Measurements from ENCODE around the gene SYNPO. TPM values are rescaled to one million over a fixed set of nuclear protein-coding genes. Genes with fewer than 3 reads are reported as not detected.

Gene SYNPO
- polyA plus RNA-seq, 1 of the 3 experiments (the other 2 are of a cell fraction): 5.1 TPM

DNA sequence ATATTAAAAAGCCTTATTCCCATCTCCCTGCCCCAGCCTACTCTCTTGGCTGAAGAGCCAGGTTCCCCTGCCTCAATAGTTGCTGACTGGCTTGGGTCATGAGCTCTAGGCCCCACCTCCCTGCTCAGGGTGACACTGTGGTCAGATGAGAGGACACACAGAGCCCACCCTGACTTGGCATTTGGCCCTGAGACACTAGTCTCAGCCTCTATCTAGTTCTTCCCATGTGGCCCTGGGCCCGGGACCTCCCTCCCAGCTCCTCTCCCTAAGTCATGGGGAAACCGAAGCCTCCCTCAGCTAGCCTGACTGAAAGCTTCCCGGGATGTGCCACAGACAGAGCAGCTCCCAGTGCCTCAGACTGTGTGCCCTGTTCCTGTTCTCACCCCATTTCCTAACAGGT, 14.8 kb downstream of the SYNPO start:
- Histone ChIP-seq H3K9me2 (no peaks in the 10 kb centered on the region), H3K9me3 (no peaks in the 10 kb centered on the region), H3F3A (replicated peaks; ENCODE audit: insufficient read depth) (no peaks in the 10 kb centered on the region), H3K36me3 (replicated peaks in 1 of 2; ENCODE audit: control insufficient read depth in 1 of 2, insufficient read depth in 2 of 2, low read length in 1 of 2) (peaks cover 0 to 15% of the 10 kb centered on the region in 2 experiments), H2AFZ (ENCODE audit: low read depth) (no peak overlapping the region), H3K27me3 (ENCODE audit: insufficient read depth) (no peaks in the 10 kb centered on the region), H3K4me1 (ENCODE audit: control insufficient read depth in 1 of 2, insufficient read depth in 2 of 2, low read depth in 1 of 2, low read length in 1 of 2) (peaks cover 9 to 58% of the 10 kb centered on the region in 2 experiments), H4K20me1 (ENCODE audit: insufficient read depth) (no peaks in the 10 kb centered on the region; the same call in 1 of the 2 replicates), H3K9ac (no peak overlapping the region), H3K4me2 (no peak overlapping the region), H3K79me2 (ENCODE audit: insufficient read depth) (no peaks in the 10 kb centered on the region), H3K4me3 (ENCODE audit: low read depth in 2 of 2, low read length in 1 of 2) (no peak overlapping the region), H3K27ac (ENCODE audit: low read depth in 2 of 2, low read length in 1 of 2) (no peak overlapping the region)
- no peak for DNase-seq
- CTCF ChIA-PET: interaction anchor here (0.8 to 12.2 kb wide), 12 partner anchors 8 to 196 kb away, joined by 3 to 160 read pairs (median 6); partner anchors contain the start of genes DCTN4 and RBM22
- TF ChIP-seq ELF1 (IDR thresholded peaks at IDR 0.05): no peak
- TF ChIP-seq EZH2phosphoT487 (IDR thresholded peaks at IDR 0.05; ENCODE audit: borderline replicate concordance, low read depth): no peak
- TF ChIP-seq GABPA (IDR thresholded peaks at IDR 0.05; ENCODE audit: low read depth): no peak
- no peak for TF ChIP-seq ZBTB33 (IDR thresholded peaks at IDR 0.05; ENCODE audit: borderline replicate concordance, low read depth)
- TF ChIP-seq SMC3 (IDR thresholded peaks at IDR 0.05; ENCODE audit: low read depth, low read length): no peak
- TF ChIP-seq FOXM1 (IDR thresholded peaks at IDR 0.05; ENCODE audit: low read depth): no peak
- TF ChIP-seq TAF1 (IDR thresholded peaks at IDR 0.05; ENCODE audit: borderline replicate concordance, low read depth, low read length): no peak
- TF ChIP-seq, protein P1, sequence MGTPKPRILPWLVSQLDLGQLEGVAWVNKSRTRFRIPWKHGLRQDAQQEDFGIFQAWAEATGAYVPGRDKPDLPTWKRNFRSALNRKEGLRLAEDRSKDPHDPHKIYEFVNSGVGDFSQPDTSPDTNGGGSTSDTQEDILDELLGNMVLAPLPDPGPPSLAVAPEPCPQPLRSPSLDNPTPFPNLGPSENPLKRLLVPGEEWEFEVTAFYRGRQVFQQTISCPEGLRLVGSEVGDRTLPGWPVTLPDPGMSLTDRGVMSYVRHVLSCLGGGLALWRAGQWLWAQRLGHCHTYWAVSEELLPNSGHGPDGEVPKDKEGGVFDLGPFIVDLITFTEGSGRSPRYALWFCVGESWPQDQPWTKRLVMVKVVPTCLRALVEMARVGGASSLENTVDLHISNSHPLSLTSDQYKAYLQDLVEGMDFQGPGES (IDR thresholded peaks at IDR 0.05; ENCODE audit: low read depth, low read length): no peak
- TF ChIP-seq, protein P2, sequence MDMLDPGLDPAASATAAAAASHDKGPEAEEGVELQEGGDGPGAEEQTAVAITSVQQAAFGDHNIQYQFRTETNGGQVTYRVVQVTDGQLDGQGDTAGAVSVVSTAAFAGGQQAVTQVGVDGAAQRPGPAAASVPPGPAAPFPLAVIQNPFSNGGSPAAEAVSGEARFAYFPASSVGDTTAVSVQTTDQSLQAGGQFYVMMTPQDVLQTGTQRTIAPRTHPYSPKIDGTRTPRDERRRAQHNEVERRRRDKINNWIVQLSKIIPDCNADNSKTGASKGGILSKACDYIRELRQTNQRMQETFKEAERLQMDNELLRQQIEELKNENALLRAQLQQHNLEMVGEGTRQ (IDR thresholded peaks at IDR 0.05; ENCODE audit: borderline replicate concordance, low read depth, low read length): no peak
- TF ChIP-seq NRF1 (IDR thresholded peaks at IDR 0.05; ENCODE audit: low read depth, low read length): no peak
- TF ChIP-seq POLR2AphosphoS5 (IDR thresholded peaks at IDR 0.05; ENCODE audit: low read depth, low read length): no peak
- no peak for TF ChIP-seq YY1 (IDR thresholded peaks at IDR 0.05; ENCODE audit: low read depth)
- no peak for TF ChIP-seq CHD2 (IDR thresholded peaks at IDR 0.05; ENCODE audit: low read length, partially characterized antibody)
- TF ChIP-seq REST (IDR thresholded peaks at IDR 0.05; ENCODE audit: low read depth, low read length): no peak
- TF ChIP-seq RAD21 (IDR thresholded peaks at IDR 0.05; ENCODE audit: low read length): no peak
- no peak for TF ChIP-seq RCOR1 (IDR thresholded peaks at IDR 0.05; ENCODE audit: low read length)
- no peak for TF ChIP-seq MEF2A (IDR thresholded peaks at IDR 0.05; ENCODE audit: borderline replicate concordance, low read depth)
- no peak for TF ChIP-seq EP300 (IDR thresholded peaks at IDR 0.05; ENCODE audit: borderline replicate concordance in 1 of 2, low read depth in 1 of 2, low read length in 1 of 2)
- no peak for TF ChIP-seq NFIC (IDR thresholded peaks at IDR 0.05; ENCODE audit: borderline replicate concordance)
- TF ChIP-seq FOSL2 (IDR thresholded peaks at IDR 0.05; ENCODE audit: borderline replicate concordance, low read depth): no peak
- WGBS (ENCODE audit: low lambda C conversion rate): 100% methylated on average over 3 of the region's 3 CpGs
- POLR2A ChIA-PET: interaction anchor here (1.1 kb wide), 1 partner anchor 54 kb away, joined by 3 read pairs; no protein-coding TSS in a partner anchor

Measured in SK-N-SH (cell line).